DMS79 treated with DMSO at 0.1 percent for 48 hours (cell line): ENCODE measurements around the gene CCDC157.

Experiments
- DNase-seq: peaks from one replicate; lab custom pipeline; 2025; lab: John Stamatoyannopoulos, UW

Gene CCDC157

GRCh38 chr22:30356449-30357235 is at the start of gene CCDC157, which contains the start of gene SF3A1:
Gene CCDC157 (plus strand): TSS chr22:30357007. CDS start chr22:30366001, 8,994 bp downstream.
Gene SF3A1 (minus strand): TSS chr22:30356894. CDS start chr22:30356792, 102 bp downstream.
- peak; percentile 39 for DNase-seq

- no peak for DNase-seq
Measured at GRCh38 chr22:30307041-30307574, 49.7 kb upstream of the CCDC157 start.

GRCh38 chr22:30308093-30308492 is 48.7 kb upstream of the CCDC157 start:
- DNase-seq, result no peak

- no peak for DNase-seq
Measured at GRCh38 chr22:30308518-30309230, 48.1 kb upstream of the CCDC157 start.

- no peak for DNase-seq
Measured at GRCh38 chr22:30309951-30310741, 46.7 kb upstream of the CCDC157 start.

- peak; percentile 13 for DNase-seq
Measured at GRCh38 chr22:30310881-30311771, 45.7 kb upstream of the CCDC157 start.

GRCh38 chr22:30312053-30312452 is 44.8 kb upstream of the CCDC157 start:
- no peak for DNase-seq

GRCh38 chr22:30313527-30314363 is 43.1 kb upstream of the CCDC157 start:
- no peak for DNase-seq

GRCh38 chr22:30314915-30315314 is 41.9 kb upstream of the CCDC157 start:
- no peak for DNase-seq

GRCh38 chr22:30315962-30316576 is 40.7 kb upstream of the CCDC157 start:
- DNase-seq, result no peak

- no peak for DNase-seq
Measured at GRCh38 chr22:30317778-30318177, 39.0 kb upstream of the CCDC157 start.

GRCh38 chr22:30318799-30319419 is 37.9 kb upstream of the CCDC157 start:
- no peak for DNase-seq

GRCh38 chr22:30320021-30320556 is 36.7 kb upstream of the CCDC157 start:
- no peak for DNase-seq

- DNase-seq, result no peak
Measured at GRCh38 chr22:30321461-30321860, 35.3 kb upstream of the CCDC157 start.

GRCh38 chr22:30323246-30323645 is 33.6 kb upstream of the CCDC157 start:
- DNase-seq, result no peak

- no peak for DNase-seq
Measured at GRCh38 chr22:30324014-30324730, 32.6 kb upstream of the CCDC157 start.

GRCh38 chr22:30325065-30325720 is 31.6 kb upstream of the CCDC157 start:
- no peak for DNase-seq
